ENCODE results near the gene NPAP1. TPM values are rescaled to one million over a fixed set of nuclear protein-coding genes. Genes with fewer than 3 reads are reported as not detected.

The NPAP1 gene
- total and polyA plus RNA-seq, 10 donors = 0.06 to 0.23 (median 0.10) TPM; not detected in 4

- no peak for DNase-seq
- 63 to 80% (median 67%) methylated on average over 9 of the region's 9 CpGs for WGBS, 5 donors
Observed at GRCh38 chr15:24696842-24697241, 21.3 kb downstream of the NPAP1 start.

GRCh38 chr15:24718289-24719082 is 42.9 kb downstream of the NPAP1 start:
- DNase-seq = no peak
- Histone ChIP-seq H3K27me3 (replicated peaks in 1 of 7) (no peaks in the 10 kb centered on the region), H3K36me3 (no peaks in the 10 kb centered on the region), H3K4me1 (no peaks in the 10 kb centered on the region), H3K4me3 (no peak overlapping the region), H3K9me3 (peaks cover 0 to 47% (median 16%) of the 10 kb centered on the region in 8 donors), H3K27ac (no peak overlapping the region)
- TF ChIP-seq POLR2AphosphoS5 (IDR thresholded peaks at IDR 0.05) (no peak), CTCF (IDR thresholded peaks at IDR 0.05 in 8 of 11, conservative IDR thresholded peaks at IDR 0.05 in 3 of 11) (no peak), POLR2A (IDR thresholded peaks at IDR 0.05) (no peak)
- intact Hi-C loops (cut with DNase I; ENCODE audit: low total_unique reads) = no loop called here
- WGBS, 5 donors = 55 to 81% (median 78%) methylated on average over 2 to 5 of the region's 5 CpGs

More at GRCh38 chr15:24696842-24697241, 21.3 kb downstream of the NPAP1 start:
- TF ChIP-seq POLR2A (IDR thresholded peaks at IDR 0.05) (no peak), POLR2AphosphoS5 (IDR thresholded peaks at IDR 0.05) (no peak), CTCF (IDR thresholded peaks at IDR 0.05 in 8 of 11, conservative IDR thresholded peaks at IDR 0.05 in 3 of 11) (no peak)
- Histone ChIP-seq H3K27me3 (replicated peaks in 1 of 7) (no peaks in the 10 kb centered on the region), H3K36me3 (no peaks in the 10 kb centered on the region), H3K4me3 (no peak overlapping the region), H3K9me3 (peaks cover 0 to 27% (median 4%) of the 10 kb centered on the region in 8 donors), H3K4me1 (no peaks in the 10 kb centered on the region), H3K27ac (no peak overlapping the region)
- intact Hi-C loops (cut with DNase I; ENCODE audit: low total_unique reads) = no loop called here

GRCh38 chr15:24729760-24730159 is 54.2 kb downstream of the NPAP1 start:
- TF ChIP-seq POLR2A (IDR thresholded peaks at IDR 0.05) (no peak), CTCF (IDR thresholded peaks at IDR 0.05 in 8 of 11, conservative IDR thresholded peaks at IDR 0.05 in 3 of 11) (no peak), POLR2AphosphoS5 (IDR thresholded peaks at IDR 0.05) (no peak)
- Histone ChIP-seq H3K36me3 (no peaks in the 10 kb centered on the region), H3K27me3 (replicated peaks in 1 of 7) (no peaks in the 10 kb centered on the region), H3K9me3 (peaks cover 0 to 72% (median 16%) of the 10 kb centered on the region in 8 donors), H3K4me1 (no peaks in the 10 kb centered on the region), H3K27ac (no peak overlapping the region), H3K4me3 (no peak overlapping the region)
- WGBS, 5 donors = 70 to 84% (median 75%) methylated on average over 2 of the region's 2 CpGs
- DNase-seq = no peak
- intact Hi-C loops (cut with DNase I; ENCODE audit: low total_unique reads) = no loop called here

Measured in spleen (tissue), 11 donors.